KOPT-K1 (cell line): ENCODE data around the gene NPPC.
A peak's percentile ranks its signal among the peaks of the same experiment; 100 is the strongest.
"Not testable (repeated sequence)": the region's sequence is repeated elsewhere in the genome, so short reads cannot be mapped to it uniquely, and the experiment has no call there.

Source experiments
- H3K27ac ChIP-seq: fragments of 200-600 bp; sonication (generic); 2 replicates; pipeline ENCODE4 v1.5.1; 2016; ENCODE audit warnings: antibody characterized with exemption, mild to moderate bottlenecking, low read depth, low read length; ENCODE audit not compliant: poor library complexity, severe bottlenecking
- H3K36me3 ChIP-seq: fragments of 200-600 bp; sonication (generic); 2 replicates; pipeline ENCODE4 v1.5.1; 2017; ENCODE audit warnings: antibody characterized with exemption, mild to moderate bottlenecking, low read length, moderate library complexity; ENCODE audit not compliant: insufficient read depth
- H3K9me3 ChIP-seq: fragments of 200-600 bp; sonication (generic); 2 replicates; pipeline ENCODE4 v1.5.1; 2017; ENCODE audit warnings: antibody characterized with exemption, low read length, mild to moderate bottlenecking; ENCODE audit not compliant: insufficient read depth, poor library complexity, severe bottlenecking

Gene NPPC, protein sequence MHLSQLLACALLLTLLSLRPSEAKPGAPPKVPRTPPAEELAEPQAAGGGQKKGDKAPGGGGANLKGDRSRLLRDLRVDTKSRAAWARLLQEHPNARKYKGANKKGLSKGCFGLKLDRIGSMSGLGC

GRCh38 chr2:231926180-231926741 lies at the start of gene NPPC:
Gene NPPC, minus strand, starts transcription at chr2:231926396. Its CDS starts 147 bp downstream, at chr2:231926249.
- no peaks in the 10 kb centered on the region for H3K9me3 ChIP-seq
- no peaks in the 10 kb centered on the region for H3K36me3 ChIP-seq
- no peak within 1 kb of the TSS for H3K27ac ChIP-seq

- Histone ChIP-seq H3K9me3 (peaks cover 2% of the 10 kb centered on the region), H3K36me3 (no peaks in the 10 kb centered on the region; the same call in 1 of the 2 replicates), H3K27ac (no peak overlapping the region)
Measured at GRCh38 chr2:231975001-231975400, 48.8 kb upstream of the NPPC start.

- Histone ChIP-seq H3K36me3 (no peaks in the 10 kb centered on the region; the same call in none of the 2 replicates), H3K27ac (no peak overlapping the region), H3K9me3 (peaks cover 24% of the 10 kb centered on the region)
Measured at GRCh38 chr2:231970461-231970860, 44.3 kb upstream of the NPPC start.

- peaks cover 24% of the 10 kb centered on the region for H3K9me3 ChIP-seq
Measured at GRCh38 chr2:231968820-231969219, 42.6 kb upstream of the NPPC start.

GRCh38 chr2:231966886-231967285 lies 40.7 kb upstream of the NPPC start:
- Histone ChIP-seq H3K36me3 (no peaks in the 10 kb centered on the region; the same call in 1 of the 2 replicates), H3K9me3 (peaks cover 24% of the 10 kb centered on the region), H3K27ac (no peak overlapping the region)

More at GRCh38 chr2:231968820-231969219, 42.6 kb upstream of the NPPC start:
- Histone ChIP-seq H3K27ac (no peak overlapping the region), H3K36me3 (no peaks in the 10 kb centered on the region; the same call in 1 of the 2 replicates)

GRCh38 chr2:231965102-231965501 lies 38.9 kb upstream of the NPPC start:
- H3K9me3 ChIP-seq = peaks cover 23% of the 10 kb centered on the region

GRCh38 chr2:231961349-231962166 lies 35.4 kb upstream of the NPPC start, which contains the start of gene DIS3L2:
Gene DIS3L2, plus strand, starts transcription at chr2:231961713. Its CDS starts 53,215 bp downstream, at chr2:232014928.
- H3K36me3 ChIP-seq = no peaks in the 10 kb centered on the region
- H3K27ac ChIP-seq = peak within 1 kb of the TSS; percentile 76
- no peaks in the 10 kb centered on the region for H3K9me3 ChIP-seq

More at GRCh38 chr2:231965102-231965501, 38.9 kb upstream of the NPPC start:
- Histone ChIP-seq H3K36me3 (no peaks in the 10 kb centered on the region; the same call in 1 of the 2 replicates), H3K27ac (no peak overlapping the region)

GRCh38 chr2:231960810-231961348 lies 34.7 kb upstream of the NPPC start:
- Histone ChIP-seq H3K9me3 (no peaks in the 10 kb centered on the region), H3K27ac (peak overlapping the region; percentile 76)

GRCh38 chr2:231957913-231958763 lies 31.9 kb upstream of the NPPC start:
- no peak overlapping the region for H3K27ac ChIP-seq
- no peaks in the 10 kb centered on the region for H3K36me3 ChIP-seq
- H3K9me3 ChIP-seq = no peaks in the 10 kb centered on the region

More at GRCh38 chr2:231960810-231961348, 34.7 kb upstream of the NPPC start:
- no peaks in the 10 kb centered on the region for H3K36me3 ChIP-seq

GRCh38 chr2:231955758-231956472 lies 29.7 kb upstream of the NPPC start:
- no peaks in the 10 kb centered on the region for H3K9me3 ChIP-seq
- no peaks in the 10 kb centered on the region for H3K36me3 ChIP-seq
- H3K27ac ChIP-seq = no peak overlapping the region

DNA sequence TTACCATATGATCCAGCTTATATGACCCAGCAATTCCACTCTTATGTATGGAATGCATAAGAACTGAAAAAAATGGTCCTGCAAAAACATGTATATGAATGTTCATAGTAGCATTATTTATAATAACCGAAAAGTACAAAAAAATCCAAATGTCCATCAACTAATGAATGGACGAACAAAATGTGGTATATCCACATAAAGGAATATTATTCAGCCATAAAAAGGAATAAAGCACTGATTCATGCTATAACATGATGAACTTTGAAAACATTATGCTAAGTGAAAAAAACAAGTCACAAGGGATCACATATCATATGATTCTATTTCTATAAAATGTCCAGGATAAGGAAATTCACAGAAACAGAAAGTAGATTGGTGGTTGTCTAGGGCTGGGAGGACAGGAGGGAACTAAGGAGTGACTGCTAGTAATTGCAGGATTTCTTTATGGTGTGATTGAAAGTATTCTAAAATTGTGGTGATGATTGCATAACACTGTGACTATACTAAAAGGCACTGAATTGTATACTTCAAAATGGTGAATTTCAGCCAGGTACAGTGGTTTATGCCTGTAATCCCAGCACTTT lies 25.3 kb upstream of the NPPC start:
- H3K9me3 ChIP-seq = no peaks in the 10 kb centered on the region
- no peaks in the 10 kb centered on the region for H3K36me3 ChIP-seq
- no peak overlapping the region for H3K27ac ChIP-seq

GRCh38 chr2:231947694-231948093 lies 21.5 kb upstream of the NPPC start:
- H3K27ac ChIP-seq = no peak overlapping the region
- no peaks in the 10 kb centered on the region for H3K9me3 ChIP-seq
- H3K36me3 ChIP-seq = no peaks in the 10 kb centered on the region

DNA sequence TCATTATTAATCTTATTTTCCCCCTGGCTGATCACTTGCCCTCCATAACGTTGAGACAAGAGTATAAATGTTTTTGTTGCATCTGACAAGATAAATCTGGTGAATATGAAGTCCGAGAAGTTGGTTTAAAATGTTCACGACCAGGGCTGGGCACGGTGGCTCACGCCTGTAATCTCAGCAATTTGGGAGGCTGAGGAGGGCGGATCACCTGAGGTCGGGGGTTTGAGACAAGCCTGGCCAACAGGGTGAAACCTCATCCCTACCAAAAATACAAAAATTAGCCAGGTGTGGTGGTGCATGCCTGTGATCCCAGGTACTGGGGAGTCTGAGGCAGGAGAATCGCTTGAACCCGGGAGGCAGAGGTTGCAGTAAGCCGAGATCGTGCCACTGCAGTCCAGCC lies 20.9 kb upstream of the NPPC start:
- H3K9me3 ChIP-seq, H3K27ac ChIP-seq, H3K36me3 ChIP-seq: not testable (repeated sequence)
